ENCODE measurements around the gene CELSR2.

CELSR2 gene

GRCh38 chr1:109253803-109254620 is 4.7 kb downstream of the CELSR2 start (continued):
- TF ChIP-seq CTCF (tag by site-specific recombination; IDR thresholded peaks at IDR 0.05) (no peak), ZNF645 (tag by site-specific recombination; IDR thresholded peaks at IDR 0.05) (no peak), ZNF10 (tag by site-specific recombination; IDR thresholded peaks at IDR 0.05) (no peak), GFI1B (tag by site-specific recombination; IDR thresholded peaks at IDR 0.05) (no peak), ZNF302 (tag by site-specific recombination; IDR thresholded peaks at IDR 0.05; ENCODE audit: low read depth) (no peak), PRDM6 (tag by site-specific recombination; IDR thresholded peaks at IDR 0.05) (no peak), BCL11A (tag by site-specific recombination; IDR thresholded peaks at IDR 0.05; ENCODE audit: low read depth) (no peak), KLF7 (tag by site-specific recombination; IDR thresholded peaks at IDR 0.05; ENCODE audit: borderline replicate concordance) (0 out of 2 replicates have a peak, but pooled peaks have one; percentile 56), KLF17 (tag by site-specific recombination; IDR thresholded peaks at IDR 0.05) (no peak), ZNF423 (tag by site-specific recombination; IDR thresholded peaks at IDR 0.05) (0 out of 2 replicates have a peak, but pooled peaks have one; percentile 16), ZNF548 (tag by site-specific recombination; IDR thresholded peaks at IDR 0.05) (no peak), ZNF510 (tag by site-specific recombination; IDR thresholded peaks at IDR 0.05; ENCODE audit: insufficient replicate concordance) (no peak), ZFHX2 (tag by site-specific recombination; conservative IDR thresholded peaks at IDR 0.05) (peak; percentile 65), ZNF24 (tag by site-specific recombination; IDR thresholded peaks at IDR 0.05) (no peak), ZBTB7A (tag by site-specific recombination; IDR thresholded peaks at IDR 0.05; ENCODE audit: low read depth) (no peak), ZNF335 (tag by site-specific recombination; conservative IDR thresholded peaks at IDR 0.05) (no peak), ZNF830 (tag by site-specific recombination; IDR thresholded peaks at IDR 0.05; ENCODE audit: low read depth) (no peak), ZBTB17 (tag by site-specific recombination; IDR thresholded peaks at IDR 0.05) (no peak), ZNF133 (tag by site-specific recombination; IDR thresholded peaks at IDR 0.05) (no peak), ZNF843 (tag by site-specific recombination; IDR thresholded peaks at IDR 0.05) (no peak), HOXC10 (CRISPR knock-in tag; IDR thresholded peaks at IDR 0.05) (no peak), TCF7L2 (IDR thresholded peaks at IDR 0.05; ENCODE audit: borderline replicate concordance, low read depth, low read length) (no peak), ZNF660 (tag by site-specific recombination; IDR thresholded peaks at IDR 0.05) (no peak), ZNF221 (tag by site-specific recombination; IDR thresholded peaks at IDR 0.05; ENCODE audit: borderline replicate concordance) (no peak), ZNF701 (tag by site-specific recombination; IDR thresholded peaks at IDR 0.05) (no peak), ZNF76 (tag by site-specific recombination; IDR thresholded peaks at IDR 0.05; ENCODE audit: borderline replicate concordance, low read depth) (no peak), ZIC2 (tag by site-specific recombination; IDR thresholded peaks at IDR 0.05) (peak; percentile 95), EGR2 (tag by site-specific recombination; IDR thresholded peaks at IDR 0.05; ENCODE audit: low read depth) (peak; percentile 66), ZNF2 (tag by site-specific recombination; IDR thresholded peaks at IDR 0.05) (no peak), ZNF513 (tag by site-specific recombination; IDR thresholded peaks at IDR 0.05) (no peak), ZNF514 (tag by site-specific recombination; IDR thresholded peaks at IDR 0.05) (no peak), ZNF202 (tag by site-specific recombination; IDR thresholded peaks at IDR 0.05; ENCODE audit: borderline replicate concordance) (no peak), GLIS1 (tag by site-specific recombination; IDR thresholded peaks at IDR 0.05) (peak; percentile 42; the same call in 1 of the 2 replicates), ZNF114 (tag by site-specific recombination; IDR thresholded peaks at IDR 0.05) (no peak), ZSCAN23 (tag by site-specific recombination; IDR thresholded peaks at IDR 0.05) (no peak)
